ENCODE measurements around the gene CCR1.
"Not testable (repeated sequence)": the region's sequence is repeated elsewhere in the genome, so short reads cannot be mapped to it uniquely, and the experiment has no call there.

- TF ChIP-seq, protein P1, sequence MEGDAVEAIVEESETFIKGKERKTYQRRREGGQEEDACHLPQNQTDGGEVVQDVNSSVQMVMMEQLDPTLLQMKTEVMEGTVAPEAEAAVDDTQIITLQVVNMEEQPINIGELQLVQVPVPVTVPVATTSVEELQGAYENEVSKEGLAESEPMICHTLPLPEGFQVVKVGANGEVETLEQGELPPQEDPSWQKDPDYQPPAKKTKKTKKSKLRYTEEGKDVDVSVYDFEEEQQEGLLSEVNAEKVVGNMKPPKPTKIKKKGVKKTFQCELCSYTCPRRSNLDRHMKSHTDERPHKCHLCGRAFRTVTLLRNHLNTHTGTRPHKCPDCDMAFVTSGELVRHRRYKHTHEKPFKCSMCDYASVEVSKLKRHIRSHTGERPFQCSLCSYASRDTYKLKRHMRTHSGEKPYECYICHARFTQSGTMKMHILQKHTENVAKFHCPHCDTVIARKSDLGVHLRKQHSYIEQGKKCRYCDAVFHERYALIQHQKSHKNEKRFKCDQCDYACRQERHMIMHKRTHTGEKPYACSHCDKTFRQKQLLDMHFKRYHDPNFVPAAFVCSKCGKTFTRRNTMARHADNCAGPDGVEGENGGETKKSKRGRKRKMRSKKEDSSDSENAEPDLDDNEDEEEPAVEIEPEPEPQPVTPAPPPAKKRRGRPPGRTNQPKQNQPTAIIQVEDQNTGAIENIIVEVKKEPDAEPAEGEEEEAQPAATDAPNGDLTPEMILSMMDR (IDR thresholded peaks at IDR 0.05) = not testable (repeated sequence)
- TF ChIP-seq POLR2AphosphoS5, POLR2A (IDR thresholded peaks at IDR 0.05): not testable (repeated sequence)
These were observed 50.4 kb downstream of the CCR1 start for GRCh38 chr3:46157685-46158084.

Measured in suprapubic skin (tissue), 4 donors.